Neural cell (in vitro differentiated cells): ENCODE measurements around the gene ARHGAP45. TPM values are rescaled to one million over a fixed set of nuclear protein-coding genes. Genes with fewer than 3 reads are reported as not detected.

Experiments used
- H2AFZ ChIP-seq: fragments of 200-600, 300-800 bp; sonication (generic), shearing (Covaris generic); 2 replicates; pipeline ENCODE4 v1.6.0; 2014; ENCODE audit warnings: low read depth, mild to moderate bottlenecking, antibody characterized with exemption, low read length, moderate library complexity
- H3F3A ChIP-seq: fragments of 200-600 bp; shearing (Covaris generic); 2 replicates; pipeline ENCODE4 v1.6.1; 2016; ENCODE audit warnings: mild to moderate bottlenecking, moderate library complexity, mixed read lengths, antibody characterized with exemption, low read length; ENCODE audit not compliant: insufficient read depth, poor library complexity, severe bottlenecking
- H3K27ac ChIP-seq: fragments of 200-600, 300-800 bp; sonication (generic), shearing (Covaris generic); 2 replicates; pipeline ENCODE4 v1.5.1; 2014; ENCODE audit warnings: mild to moderate bottlenecking, low read length, moderate library complexity
- H3K27me3 ChIP-seq: fragments of 300-800, 200-600 bp; sonication (generic), shearing (Covaris generic); 2 replicates; pipeline ENCODE4 v1.6.0; 2014; ENCODE audit warnings: mild to moderate bottlenecking, low read depth, low read length, moderate library complexity; ENCODE audit not compliant: insufficient read depth
- H3K36me3 ChIP-seq: fragments of 300-800, 200-600 bp; sonication (generic), shearing (Covaris generic); 2 replicates; pipeline ENCODE4 v1.5.1; 2014; ENCODE audit warnings: mild to moderate bottlenecking, antibody characterized with exemption, low read length, moderate library complexity; ENCODE audit not compliant: insufficient read depth
- H3K4me2 ChIP-seq: fragments of 300-800, 200-600 bp; sonication (generic), shearing (Covaris generic); 2 replicates; pipeline ENCODE4 v1.6.0; 2014; ENCODE audit warnings: mild to moderate bottlenecking, low read length
- H3K4me3 ChIP-seq: fragments of 300-800, 200-600 bp; sonication (generic), shearing (Covaris generic); 2 replicates; pipeline ENCODE4 v1.5.1; 2014; ENCODE audit warnings: mild to moderate bottlenecking, low read length, moderate library complexity
- H3K79me2 ChIP-seq: fragments of 200-600 bp; shearing (Covaris generic); replicated peaks from 2 replicates; pipeline ENCODE4 v1.6.0; 2014; ENCODE audit warnings: mild to moderate bottlenecking, low read length, moderate library complexity; ENCODE audit not compliant: insufficient read depth
- H3K9ac ChIP-seq: fragments of 300-800, 200-600 bp; sonication (generic), shearing (Covaris generic); 2 replicates; pipeline ENCODE4 v1.6.1; 2016; ENCODE audit warnings: mild to moderate bottlenecking, low read length, mixed read lengths
- H3K9me2 ChIP-seq: fragments of 200-600 bp; shearing (Covaris generic); 2 replicates; pipeline ENCODE4 v1.6.1; 2016; ENCODE audit warnings: mild to moderate bottlenecking, low read length, mixed read lengths; ENCODE audit not compliant: insufficient read depth
- H3K9me3 ChIP-seq: fragments of 200-600, 300-800 bp; sonication (generic), shearing (Covaris generic); 2 replicates; pipeline ENCODE4 v1.6.1; 2016; ENCODE audit warnings: mild to moderate bottlenecking, mixed run types, low read length, moderate library complexity, mixed read lengths
- H4K20me1 ChIP-seq: fragments of 200-600 bp; shearing (Covaris generic); 2 replicates; pipeline ENCODE4 v1.6.1; 2016; ENCODE audit warnings: mild to moderate bottlenecking, mixed run types; ENCODE audit not compliant: insufficient read depth
- CTCF ChIP-seq: fragments of 450-650 bp; IDR thresholded peaks from 2 replicates; pipeline ENCODE4 v1.5.1; 2014; ENCODE audit warnings: antibody characterized with exemption, mild to moderate bottlenecking, moderate library complexity; ENCODE audit not compliant: poor library complexity, severe bottlenecking
- EP300 ChIP-seq: fragments of 450-650 bp; conservative IDR thresholded peaks from 2 replicates; pipeline ENCODE4 v1.6.1; 2014; ENCODE audit warnings: antibody characterized with exemption, mild to moderate bottlenecking, moderate library complexity; ENCODE audit not compliant: poor library complexity, severe bottlenecking
- EZH2 ChIP-seq: fragments of 200-600, 300-800 bp; shearing (Covaris generic), sonication (generic); IDR thresholded peaks from 2 replicates; pipeline ENCODE4 v1.6.1; 2014; ENCODE audit warnings: antibody characterized with exemption, low read length, borderline replicate concordance, mild to moderate bottlenecking; ENCODE audit not compliant: insufficient read depth, poor library complexity, severe bottlenecking
- MXI1 ChIP-seq: fragments of 450-650 bp; conservative IDR thresholded peaks from 2 replicates; pipeline ENCODE4 v1.6.1; 2014; ENCODE audit warnings: antibody characterized with exemption, mild to moderate bottlenecking; ENCODE audit not compliant: poor library complexity, severe bottlenecking
- POLR2AphosphoS5 ChIP-seq: IDR thresholded peaks from 2 replicates; pipeline ENCODE4 v1.6.1; 2012
- RAD21 ChIP-seq: fragments of 450-650 bp; conservative IDR thresholded peaks from 2 replicates; pipeline ENCODE4 v1.6.1; 2014; ENCODE audit warnings: antibody characterized with exemption, mild to moderate bottlenecking, moderate library complexity
- REST ChIP-seq: IDR thresholded peaks from 2 replicates; pipeline ENCODE4 v1.6.1; 2012; ENCODE audit warnings: borderline replicate concordance
- SMC3 ChIP-seq: fragments of 450-650 bp; conservative IDR thresholded peaks from 2 replicates; pipeline ENCODE4 v1.6.1; 2014; ENCODE audit warnings: antibody characterized with exemption, mild to moderate bottlenecking, moderate library complexity; ENCODE audit not compliant: poor library complexity
- TAF1 ChIP-seq: IDR thresholded peaks from 2 replicates; pipeline ENCODE4 v1.6.1; 2012; ENCODE audit warnings: low read depth
- polyA plus RNA-seq: library from polyadenylated mRNA; depleted of rRNA; stranded (reverse); fragments of >200 nt; gene quantifications from 2 replicates; pipeline ENCODE4 v1.2.3, GENCODE V29; 2014

Gene ARHGAP45
- polyA plus RNA-seq, 1 donor from 2014 or later, result 3.3 TPM

- Histone ChIP-seq H3K27me3 (no peaks in the 10 kb centered on the region), H3K9me3 (no peaks in the 10 kb centered on the region), H3K4me2 (no peak overlapping the region), H3K9ac (no peak overlapping the region), H2AFZ (no peak overlapping the region), H3K79me2 (no peaks in the 10 kb centered on the region), H3F3A (no peaks in the 10 kb centered on the region), H3K36me3 (no peaks in the 10 kb centered on the region), H3K4me3 (no peak overlapping the region), H4K20me1 (no peaks in the 10 kb centered on the region), H3K27ac (no peak overlapping the region), H3K9me2 (no peaks in the 10 kb centered on the region)
- TF ChIP-seq CTCF (no peak), EZH2 (no peak), REST (no peak), POLR2AphosphoS5 (no peak), RAD21 (no peak), TAF1 (no peak), EP300 (no peak), MXI1 (no peak), SMC3 (no peak)
Measured at GRCh38 chr19:1122021-1122971, 55.3 kb downstream of the ARHGAP45 start.

GRCh38 chr19:1122972-1123363, 56.0 kb downstream of the ARHGAP45 start:
- H2AFZ ChIP-seq, result no peak overlapping the region
- H3K27ac ChIP-seq, result no peak overlapping the region
- H3K4me2 ChIP-seq, result no peak overlapping the region
- TF ChIP-seq TAF1 (no peak), EZH2 (no peak), MXI1 (no peak), POLR2AphosphoS5 (no peak), RAD21 (no peak), SMC3 (no peak), REST (no peak), CTCF (no peak), EP300 (no peak)
- no peaks in the 10 kb centered on the region for H3K9me2 ChIP-seq
- H3K9ac ChIP-seq, result no peak overlapping the region
- H3K9me3 ChIP-seq, result no peaks in the 10 kb centered on the region
- no peaks in the 10 kb centered on the region for H3K79me2 ChIP-seq
- H4K20me1 ChIP-seq, result no peaks in the 10 kb centered on the region
- no peaks in the 10 kb centered on the region for H3F3A ChIP-seq
- H3K4me3 ChIP-seq, result no peak overlapping the region
- H3K36me3 ChIP-seq, result no peaks in the 10 kb centered on the region
- no peaks in the 10 kb centered on the region for H3K27me3 ChIP-seq
